Measurements from ENCODE around the gene ODR4.

The ODR4 gene

DNA sequence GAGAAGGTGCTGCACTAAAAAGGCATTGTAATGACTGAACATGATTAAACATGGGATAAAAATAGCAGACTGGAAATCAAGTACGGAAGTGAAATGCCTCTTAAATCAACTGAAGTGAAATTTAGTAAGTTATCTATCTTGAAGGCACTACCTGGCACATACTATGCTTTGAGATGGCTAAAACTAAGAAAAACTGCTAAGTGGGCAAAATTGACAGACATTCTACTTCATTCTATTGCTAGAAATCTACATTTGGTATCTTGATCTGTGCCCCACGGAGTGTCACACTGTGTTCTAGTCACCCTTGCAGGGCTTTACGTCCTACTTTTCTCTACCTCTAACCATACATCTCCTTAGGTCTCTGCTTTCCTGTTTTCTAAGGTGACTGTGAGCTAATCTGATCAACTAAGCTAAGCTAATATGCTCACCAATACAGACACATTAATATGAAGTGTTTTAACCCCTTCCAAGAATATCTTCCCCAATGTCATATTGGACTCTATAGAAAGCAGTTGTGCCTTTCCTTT lies 81.2 kb downstream of the ODR4 start:
- TF ChIP-seq, protein P1, sequence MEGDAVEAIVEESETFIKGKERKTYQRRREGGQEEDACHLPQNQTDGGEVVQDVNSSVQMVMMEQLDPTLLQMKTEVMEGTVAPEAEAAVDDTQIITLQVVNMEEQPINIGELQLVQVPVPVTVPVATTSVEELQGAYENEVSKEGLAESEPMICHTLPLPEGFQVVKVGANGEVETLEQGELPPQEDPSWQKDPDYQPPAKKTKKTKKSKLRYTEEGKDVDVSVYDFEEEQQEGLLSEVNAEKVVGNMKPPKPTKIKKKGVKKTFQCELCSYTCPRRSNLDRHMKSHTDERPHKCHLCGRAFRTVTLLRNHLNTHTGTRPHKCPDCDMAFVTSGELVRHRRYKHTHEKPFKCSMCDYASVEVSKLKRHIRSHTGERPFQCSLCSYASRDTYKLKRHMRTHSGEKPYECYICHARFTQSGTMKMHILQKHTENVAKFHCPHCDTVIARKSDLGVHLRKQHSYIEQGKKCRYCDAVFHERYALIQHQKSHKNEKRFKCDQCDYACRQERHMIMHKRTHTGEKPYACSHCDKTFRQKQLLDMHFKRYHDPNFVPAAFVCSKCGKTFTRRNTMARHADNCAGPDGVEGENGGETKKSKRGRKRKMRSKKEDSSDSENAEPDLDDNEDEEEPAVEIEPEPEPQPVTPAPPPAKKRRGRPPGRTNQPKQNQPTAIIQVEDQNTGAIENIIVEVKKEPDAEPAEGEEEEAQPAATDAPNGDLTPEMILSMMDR (IDR thresholded peaks at IDR 0.05), result no peak

GRCh38 chr1:186461014-186461413 lies 85.4 kb downstream of the ODR4 start, which contains the start of gene PDC:
PDC (minus strand) TSS chr1:186461114; CDS start chr1:186449459, 11,655 bp downstream.
- TF ChIP-seq, protein P1 (IDR thresholded peaks at IDR 0.05), result no peak

DNA sequence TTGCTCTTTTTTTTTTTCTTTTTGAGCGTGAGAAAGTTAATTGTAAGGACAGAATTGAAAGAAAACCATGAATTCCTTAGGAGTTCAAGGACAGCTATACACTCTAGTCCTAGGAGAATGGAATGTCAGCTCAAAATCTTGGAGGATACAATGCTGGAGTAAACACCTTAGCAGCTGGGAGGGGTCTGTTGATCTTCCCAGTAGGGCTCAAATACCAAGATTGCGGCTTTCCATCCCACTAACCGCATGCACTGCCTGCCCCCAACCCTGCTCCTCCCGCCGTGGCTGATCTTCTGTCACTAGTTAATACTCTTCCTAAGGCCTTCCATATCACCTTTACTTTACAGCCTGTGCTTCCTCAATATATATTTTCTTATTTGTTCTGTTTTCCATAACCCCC lies 87.9 kb downstream of the ODR4 start:
- TF ChIP-seq, protein P1 (IDR thresholded peaks at IDR 0.05), result no peak

DNA sequence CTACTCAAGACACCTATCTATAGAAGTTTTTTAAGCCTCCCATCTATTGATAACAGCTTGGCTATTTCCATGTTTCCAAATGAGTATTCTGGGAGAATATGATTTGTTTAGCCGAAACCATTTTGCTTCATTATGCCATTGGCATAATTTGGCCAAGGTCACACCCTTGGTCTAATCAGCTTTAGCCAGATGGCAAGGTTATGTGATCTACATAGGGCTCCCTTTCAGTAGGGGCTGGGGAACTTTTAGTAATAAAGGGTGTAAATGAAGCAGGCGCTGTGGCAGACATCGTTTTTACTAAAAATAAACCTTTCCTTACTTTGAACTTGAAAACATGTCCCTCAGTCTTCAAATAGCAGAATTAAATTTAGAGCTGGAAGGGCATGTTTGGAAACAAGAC lies 88.3 kb downstream of the ODR4 start:
- TF ChIP-seq, protein P1 (IDR thresholded peaks at IDR 0.05), result no peak

- TF ChIP-seq, protein P1 (IDR thresholded peaks at IDR 0.05), result no peak
Measured at GRCh38 chr1:186465946-186466345, 90.3 kb downstream of the ODR4 start.

Measured in LNCAP (cell line).